Sigmoid colon (tissue), 7 donors: ENCODE results near the gene EME1. TPM values are rescaled to one million over a fixed set of nuclear protein-coding genes. Genes with fewer than 3 reads are reported as not detected.
A peak's percentile ranks its signal among the peaks of the same experiment; 100 is the strongest.

ENCODE experiments used
- DNase-seq: peaks from one replicate; pipeline ENCODE4 v3.0.0-alpha.2; 2019
- H3K27ac ChIP-seq, 4 donors: fragments of 200-600 bp; sonication (generic); one replicate each; pipeline ENCODE4 v1.5.1; 2016 to 2019; ENCODE audit warnings: mild to moderate bottlenecking in 1 of 4
- H3K27me3 ChIP-seq, 3 donors: fragments of 200-600 bp; sonication (generic); one replicate each; pipeline ENCODE4 v1.5.1; 2019; ENCODE audit warnings: mild to moderate bottlenecking in 1 of 3
- H3K36me3 ChIP-seq, 4 donors: fragments of 200-600 bp; sonication (generic); one replicate each; pipeline ENCODE4 v1.5.1; 2016 to 2019
- H3K4me1 ChIP-seq, 4 donors: fragments of 200-600 bp; sonication (generic); one replicate each; pipeline ENCODE4 v1.5.1; 2017 to 2019
- H3K4me3 ChIP-seq, 4 donors: fragments of 200-600 bp; sonication (generic); one replicate each; pipeline ENCODE4 v1.5.1; 2017 to 2019; ENCODE audit warnings: mild to moderate bottlenecking in 2 of 4, moderate library complexity in 1 of 4
- H3K9me3 ChIP-seq, 4 donors: fragments of 200-600 bp in 3 of 4; sonication (generic) in 3 of 4; one replicate each; pipeline versions ENCODE4 v1.5.1 to v1.6.1; 2013 to 2019
- EP300 ChIP-seq, 4 donors: sonication (generic); formaldehyde crosslinking; IDR thresholded peaks; one replicate each; pipeline ENCODE4 v1.6.1; 2017; ENCODE audit warnings: antibody characterized with exemption in 4 of 4
- POLR2A ChIP-seq, 2 donors: fragments of 450-650 bp; IDR thresholded peaks; one replicate each; pipeline ENCODE4 v1.6.1; 2016; ENCODE audit warnings: antibody characterized with exemption in 2 of 2, mild to moderate bottlenecking in 2 of 2, moderate library complexity in 2 of 2
- POLR2AphosphoS5 ChIP-seq, 4 donors: sonication (generic); formaldehyde crosslinking; IDR thresholded peaks; one replicate each; pipeline ENCODE4 v1.6.1; 2017; ENCODE audit warnings: antibody characterized with exemption in 4 of 4
- WGBS, 2 donors: extraction: QIAGEN DNeasy Blood & Tissue Kit; methylation state at CpG; one replicate each; pipeline ENCODE4 v1.1.7; 2013; 5-methylcytosine and 5-hydroxymethylcytosine counted together
- intact Hi-C: fragments of 100-400 bp; cut with DNase I; formaldehyde crosslinking; loops from one replicate; pipeline ENCODE4 v1.15.1; 2023
- polyA plus RNA-seq, 3 donors: library from polyadenylated mRNA; stranded (reverse); fragments of 200-250 nt; gene quantifications; one replicate each; pipeline ENCODE4 v1.2.3, GENCODE V29; 2013
- total RNA-seq, 4 donors: library from RNA; depleted of rRNA; stranded (reverse); fragments of >200 nt; gene quantifications; one replicate each; pipeline ENCODE4 v1.1.0, GENCODE V29; 2016
- TF ChIP-seq, protein P1 (sequence below), 4 experiments: fragments of 450-650 bp in 3 of 4; fragments of 200-600 bp in 1 of 4; IDR thresholded peaks; one replicate each; pipeline ENCODE4 v1.5.1; 2016 to 2019; ENCODE audit warnings: antibody characterized with exemption in 4 of 4, mild to moderate bottlenecking in 3 of 4, moderate library complexity in 2 of 4
- donor health status: healthy with polysubstance abuse.
- donor health status: Bipolar disorder and iron deficiency.
- donor health status: healthy.

Gene EME1
- total and polyA plus RNA-seq, 7 donors, result 0.36 to 3.5 (median 1.2) TPM; not detected in 4

DNA sequence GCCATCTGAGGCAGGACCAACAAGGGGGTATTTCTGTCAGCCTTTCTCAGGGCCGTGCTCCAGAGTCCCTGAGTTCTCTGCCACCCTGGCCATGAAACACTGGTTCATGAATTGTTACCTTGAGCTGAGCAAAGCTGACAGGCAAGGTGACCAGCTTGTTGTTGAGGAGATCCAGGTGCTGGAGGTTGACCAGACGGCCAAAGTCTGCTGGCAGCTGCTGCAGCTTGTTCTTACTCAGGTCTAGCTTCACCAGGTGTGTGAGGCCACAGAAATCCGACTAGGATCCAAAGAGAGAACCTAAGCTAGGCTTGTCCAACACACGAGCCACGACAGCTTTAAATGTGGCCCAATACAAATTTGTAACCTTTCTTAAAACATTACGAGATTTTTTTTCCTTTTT lies 19.6 kb downstream of the EME1 start:
- DNase-seq, result no peak
- Histone ChIP-seq H3K4me1 (peaks cover 0 to 24% (median 20%) of the 10 kb centered on the region in 4 donors), H3K4me3 (no peak overlapping the region), H3K36me3 (peaks cover 12 to 74% (median 62%) of the 10 kb centered on the region in 4 donors), H3K27ac (no peak overlapping the region), H3K9me3 (no peaks in the 10 kb centered on the region), H3K27me3 (no peaks in the 10 kb centered on the region)
- WGBS, 2 donors, result 83 to 93% methylated on average over 6 of the region's 6 CpGs
- intact Hi-C loops, result no loop called here
- TF ChIP-seq POLR2A (IDR thresholded peaks at IDR 0.05), result no peak
- TF ChIP-seq, protein P1, sequence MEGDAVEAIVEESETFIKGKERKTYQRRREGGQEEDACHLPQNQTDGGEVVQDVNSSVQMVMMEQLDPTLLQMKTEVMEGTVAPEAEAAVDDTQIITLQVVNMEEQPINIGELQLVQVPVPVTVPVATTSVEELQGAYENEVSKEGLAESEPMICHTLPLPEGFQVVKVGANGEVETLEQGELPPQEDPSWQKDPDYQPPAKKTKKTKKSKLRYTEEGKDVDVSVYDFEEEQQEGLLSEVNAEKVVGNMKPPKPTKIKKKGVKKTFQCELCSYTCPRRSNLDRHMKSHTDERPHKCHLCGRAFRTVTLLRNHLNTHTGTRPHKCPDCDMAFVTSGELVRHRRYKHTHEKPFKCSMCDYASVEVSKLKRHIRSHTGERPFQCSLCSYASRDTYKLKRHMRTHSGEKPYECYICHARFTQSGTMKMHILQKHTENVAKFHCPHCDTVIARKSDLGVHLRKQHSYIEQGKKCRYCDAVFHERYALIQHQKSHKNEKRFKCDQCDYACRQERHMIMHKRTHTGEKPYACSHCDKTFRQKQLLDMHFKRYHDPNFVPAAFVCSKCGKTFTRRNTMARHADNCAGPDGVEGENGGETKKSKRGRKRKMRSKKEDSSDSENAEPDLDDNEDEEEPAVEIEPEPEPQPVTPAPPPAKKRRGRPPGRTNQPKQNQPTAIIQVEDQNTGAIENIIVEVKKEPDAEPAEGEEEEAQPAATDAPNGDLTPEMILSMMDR (IDR thresholded peaks at IDR 0.05), result no peak
- no peak for TF ChIP-seq EP300 (IDR thresholded peaks at IDR 0.05)
- TF ChIP-seq POLR2AphosphoS5 (IDR thresholded peaks at IDR 0.05), result no peak

DNA sequence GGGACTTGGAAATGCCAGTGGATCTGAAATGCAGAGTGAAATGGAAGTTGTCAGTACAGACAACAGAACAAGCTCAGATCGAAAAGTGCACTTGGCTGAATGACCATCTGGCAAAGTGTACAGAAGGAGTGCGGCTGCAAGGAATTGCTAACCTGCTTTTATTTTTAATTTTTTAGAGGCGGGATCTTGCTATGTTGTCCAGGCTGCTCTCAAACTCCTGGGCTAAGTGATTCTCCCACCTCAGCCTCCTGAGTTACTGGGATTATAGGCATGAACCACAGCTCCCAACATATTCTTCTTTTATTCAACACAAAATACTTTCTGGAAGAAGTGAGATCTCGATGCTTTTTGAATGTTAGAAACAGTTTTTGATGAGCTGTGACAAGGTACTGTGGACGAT lies 20.7 kb downstream of the EME1 start:
- H3K4me1 ChIP-seq, result peaks cover 0 to 28% (median 24%) of the 10 kb centered on the region in 4 donors
- no peak overlapping the region for H3K4me3 ChIP-seq
- H3K36me3 ChIP-seq, result peaks cover 12 to 63% (median 52%) of the 10 kb centered on the region in 4 donors
- H3K27ac ChIP-seq, result no peak overlapping the region
- no peaks in the 10 kb centered on the region for H3K27me3 ChIP-seq
- TF ChIP-seq, protein P1 (IDR thresholded peaks at IDR 0.05), result no peak
- no peak for TF ChIP-seq POLR2A (IDR thresholded peaks at IDR 0.05)
- TF ChIP-seq POLR2AphosphoS5 (IDR thresholded peaks at IDR 0.05), result no peak
- TF ChIP-seq EP300 (IDR thresholded peaks at IDR 0.05), result no peak
- WGBS, 2 donors, result 94 to 96% methylated on average over 5 of the region's 5 CpGs
- intact Hi-C loops, result no loop called here
- no peaks in the 10 kb centered on the region for H3K9me3 ChIP-seq
- DNase-seq, result no peak

DNA sequence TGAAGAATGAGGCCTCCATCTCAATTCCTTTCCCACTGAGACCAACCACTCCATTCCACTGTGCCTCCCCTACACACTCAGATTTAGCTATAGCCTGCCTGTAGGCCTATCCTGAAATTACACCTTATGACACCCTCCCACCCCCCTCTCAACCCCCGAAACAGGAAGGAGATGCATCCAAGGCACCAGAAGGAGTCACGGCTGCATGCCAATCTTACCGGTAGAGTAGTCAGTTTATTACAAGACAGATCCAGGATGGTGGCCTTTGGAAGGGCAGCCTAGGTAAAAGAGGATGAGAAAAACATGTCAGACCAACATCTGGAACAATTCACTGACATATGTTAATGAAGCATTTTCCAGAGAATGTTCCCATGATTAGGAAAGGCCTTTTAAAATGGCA lies 21.7 kb downstream of the EME1 start:
- H3K36me3 ChIP-seq, result peaks cover 12 to 53% (median 47%) of the 10 kb centered on the region in 4 donors
- 12 to 33% methylated on average over 3 of the region's 3 CpGs for WGBS, 2 donors
- intact Hi-C loops, result no loop called here

DNA sequence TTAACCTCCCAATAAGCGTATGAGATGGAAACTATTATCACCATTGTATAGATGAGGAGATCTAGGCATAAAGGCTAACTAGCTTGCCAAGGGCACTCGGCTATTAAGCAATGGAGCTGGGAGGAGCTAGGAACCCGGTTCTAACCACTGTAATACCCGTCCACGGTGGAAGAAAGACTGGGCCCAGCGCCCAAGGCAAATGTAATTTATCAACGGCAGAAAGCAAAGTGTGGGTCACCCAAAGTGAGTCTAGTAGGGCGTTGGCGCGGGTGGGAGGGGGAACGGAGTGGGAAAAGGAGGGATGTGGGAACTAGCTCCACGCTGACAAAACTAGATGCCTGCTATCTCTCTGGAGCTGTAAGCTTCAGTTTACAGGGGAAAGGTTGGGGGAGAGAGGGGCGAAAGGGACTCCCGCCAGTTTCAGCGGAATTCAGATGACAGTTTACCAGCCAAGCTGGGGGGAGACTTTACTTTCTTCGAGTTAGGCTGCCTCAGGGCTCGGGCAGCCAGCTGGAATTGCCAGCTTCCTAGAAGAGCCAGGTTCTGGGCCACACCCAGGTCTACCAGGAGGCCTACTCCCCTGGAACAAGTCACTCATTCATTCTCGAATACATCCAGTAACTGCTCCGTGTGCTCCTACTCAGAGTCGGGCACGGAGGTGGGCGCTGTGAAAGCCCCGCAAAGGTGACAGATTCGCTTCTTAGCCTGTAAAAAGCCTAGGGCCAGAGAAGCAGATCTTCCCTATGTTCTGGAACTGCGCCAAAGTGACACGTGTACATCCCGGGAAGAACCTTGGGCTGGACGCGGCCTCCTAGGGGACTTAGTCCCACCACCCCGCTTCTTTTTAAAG lies 23.5 kb downstream of the EME1 start:
- no peaks in the 10 kb centered on the region for H3K9me3 ChIP-seq
- 2 to 14% methylated on average over 30 of the region's 30 CpGs for WGBS, 2 donors
- H3K4me1 ChIP-seq, result peaks cover 0 to 28% (median 24%) of the 10 kb centered on the region in 4 donors
- peak overlapping the region; percentile 68 to 97 (median 78) for H3K4me3 ChIP-seq
- DNase-seq, result peak; percentile 69
- peaks cover 6 to 35% (median 31%) of the 10 kb centered on the region in 4 donors for H3K36me3 ChIP-seq
- TF ChIP-seq EP300 (IDR thresholded peaks at IDR 0.05), result no peak
- TF ChIP-seq, protein P1 (IDR thresholded peaks at IDR 0.05), result no peak
- no peak for TF ChIP-seq POLR2A (IDR thresholded peaks at IDR 0.05)
- no peak for TF ChIP-seq POLR2AphosphoS5 (IDR thresholded peaks at IDR 0.05)
- intact Hi-C loops, result no loop called here
- H3K27me3 ChIP-seq, result no peaks in the 10 kb centered on the region
- peak overlapping the region; percentile 80 to 82 (median 82) for H3K27ac ChIP-seq

More for the DNA sequence above, 21.7 kb downstream of the EME1 start:
- TF ChIP-seq, protein P1 (IDR thresholded peaks at IDR 0.05), result no peak
- TF ChIP-seq POLR2A (IDR thresholded peaks at IDR 0.05) (no peak), POLR2AphosphoS5 (IDR thresholded peaks at IDR 0.05) (no peak), EP300 (IDR thresholded peaks at IDR 0.05) (no peak)
- no peak overlapping the region for H3K4me3 ChIP-seq
- no peaks in the 10 kb centered on the region for H3K27me3 ChIP-seq
- H3K9me3 ChIP-seq, result no peaks in the 10 kb centered on the region
- H3K27ac ChIP-seq, result no peak overlapping the region
- H3K4me1 ChIP-seq, result peaks cover 0 to 28% (median 24%) of the 10 kb centered on the region in 4 donors
- DNase-seq, result no peak
